PC-3 (cell line): ENCODE data around the gene TTC23. TPM values are rescaled to one million over a fixed set of nuclear protein-coding genes. Genes with fewer than 3 reads are reported as not detected.
A peak's percentile ranks its signal among the peaks of the same experiment; 100 is the strongest.

ENCODE experiments used
- ATAC-seq: fragments of 200-7000 bp; cut with Tn5 transposase; 2 replicates; pipeline ENCODE4 v1.9.1; 2020; ENCODE audit warnings: mild to moderate bottlenecking, moderate library complexity
- BruUV-seq: library from RNA; stranded (reverse); fragments of 400-500 nt; replicated peaks from 2 replicates; lab custom pipeline; 2021; lab: Mats Ljungman, UMichigan
- CTCF ChIA-PET: fragments of 300-600 bp; sonication (Branson Sonifier 250); formaldehyde crosslinking; loops from one replicate; lab custom pipeline; 2022; ENCODE audit warnings: antibody characterized with exemption; lab: Charles Lee
- POLR2A ChIA-PET: fragments of 300-600 bp; sonication (Branson Sonifier 250); formaldehyde crosslinking; loops from one replicate; lab custom pipeline; 2022; ENCODE audit warnings: antibody characterized with exemption; ENCODE audit not compliant: unreplicated experiment; lab: Charles Lee
- DNase-seq: peaks from one replicate; pipeline ENCODE4 v3.0.0-alpha.2; 2015
- H2AFZ ChIP-seq: fragments of 300-600 bp; sonication (generic); 2 replicates; pipeline ENCODE4 v1.6.0; 2016; ENCODE audit warnings: antibody characterized with exemption, low read length
- H3F3A ChIP-seq: fragments of 300-600 bp; sonication (generic); one replicate; pipeline ENCODE4 v1.6.0; 2017; ENCODE audit warnings: antibody characterized with exemption, low read length, control low read depth, mild to moderate bottlenecking; ENCODE audit not compliant: unreplicated experiment
- H3K27ac ChIP-seq: fragments of 300-600 bp; sonication (generic); 2 replicates; pipeline ENCODE4 v1.5.1; 2016; ENCODE audit warnings: mild to moderate bottlenecking, low read length
- H3K27me3 ChIP-seq: fragments of 300-600 bp; sonication (generic); 2 replicates; pipeline ENCODE4 v1.6.1; 2016; ENCODE audit warnings: low read length, mixed read lengths
- H3K36me3 ChIP-seq: fragments of 300-600 bp; sonication (generic); 2 replicates; pipeline ENCODE4 v1.6.1; 2016; ENCODE audit warnings: low read depth, mixed run types, low read length, mixed read lengths
- H3K4me1 ChIP-seq: fragments of 300-600 bp; sonication (generic); 2 replicates; pipeline ENCODE4 v1.5.1; 2016; ENCODE audit warnings: low read length; ENCODE audit not compliant: insufficient read depth
- H3K4me2 ChIP-seq: fragments of 300-600 bp; sonication (generic); 2 replicates; pipeline ENCODE4 v1.6.0; 2016; ENCODE audit warnings: low read length
- H3K4me3 ChIP-seq: fragments of 300-600 bp; sonication (generic); 2 replicates; pipeline ENCODE4 v1.5.1; 2016; ENCODE audit warnings: mild to moderate bottlenecking, low read length, mixed read lengths
- H3K79me2 ChIP-seq: fragments of 300-600 bp; sonication (generic); 2 replicates; pipeline ENCODE4 v1.6.1; 2017; ENCODE audit warnings: low read length, mixed read lengths
- H3K9ac ChIP-seq: fragments of 300-600 bp; sonication (generic); 2 replicates; pipeline ENCODE4 v1.6.0; 2016; ENCODE audit warnings: mild to moderate bottlenecking, low read length
- H3K9me2 ChIP-seq: fragments of 300-600 bp; sonication (generic); replicated peaks from 2 replicates; pipeline ENCODE4 v1.6.1; 2016; ENCODE audit warnings: mixed run types, low read length, mixed read lengths
- H3K9me3 ChIP-seq: fragments of 300-600 bp; sonication (generic); 2 replicates; pipeline ENCODE4 v1.6.1; 2016; ENCODE audit warnings: low read length, mixed read lengths
- H4K20me1 ChIP-seq: fragments of 300-600 bp; sonication (generic); 2 replicates; pipeline ENCODE4 v1.6.1; 2016; ENCODE audit warnings: low read length, mixed read lengths
- CTCF ChIP-seq: fragments of 300-600 bp; sonication (generic); conservative IDR thresholded peaks from 2 replicates; pipeline ENCODE4 v1.5.1; 2017; ENCODE audit warnings: antibody characterized with exemption, low read depth, mild to moderate bottlenecking, low read length
- EZH2 ChIP-seq: fragments of 300-600 bp; sonication (generic); IDR thresholded peaks from one replicate; pipeline ENCODE4 v1.6.1; 2017; ENCODE audit warnings: antibody characterized with exemption, mild to moderate bottlenecking, low read length; ENCODE audit not compliant: unreplicated experiment
- EZH2phosphoT487 ChIP-seq: fragments of 300-600 bp; sonication (generic); IDR thresholded peaks from 2 replicates; pipeline ENCODE4 v1.6.1; 2018; ENCODE audit warnings: mild to moderate bottlenecking, antibody characterized with exemption, low read length, borderline replicate concordance
- intact Hi-C: fragments of 100-400 bp; cut with micrococcal nuclease; formaldehyde crosslinking; loops from 2 replicates; pipeline ENCODE4 v1.9.0; 2023
- total RNA-seq: library from RNA; depleted of rRNA; stranded (reverse); fragments of >200 nt; gene quantifications from 2 replicates; pipeline ENCODE4 v1.2.3, GENCODE V29; 2014

The TTC23 gene
- total RNA-seq, 1 experiment from 2014 or later, result 10.4 TPM

- Histone ChIP-seq H2AFZ (no peak overlapping the region), H3K4me3 (no peak overlapping the region), H4K20me1 (no peaks in the 10 kb centered on the region), H3K4me1 (peaks cover 18% of the 10 kb centered on the region), H3K27ac (no peak overlapping the region), H3K9ac (no peak overlapping the region), H3F3A (no peaks in the 10 kb centered on the region), H3K36me3 (no peaks in the 10 kb centered on the region), H3K27me3 (no peaks in the 10 kb centered on the region), H3K9me2 (no peaks in the 10 kb centered on the region), H3K79me2 (peaks cover 43% of the 10 kb centered on the region), H3K4me2 (0 out of 2 replicates have a peak overlapping the region, but pooled peaks have one; percentile 6), H3K9me3 (no peaks in the 10 kb centered on the region)
- CTCF ChIA-PET, result no interaction called here
- POLR2A ChIA-PET, result no interaction called here
- no TSS peak for BruUV-seq
- DNase-seq (no peak), ATAC-seq (no peak)
- TF ChIP-seq EZH2 (no peak), EZH2phosphoT487 (no peak), CTCF (no peak)
- intact Hi-C loops, result no loop called here
Observed at GRCh38 chr15:99247062-99247461, 2.3 kb downstream of the TTC23 start.

GRCh38 chr15:99244306-99244705, 5.1 kb downstream of the TTC23 start:
- H3K27me3 ChIP-seq, result no peaks in the 10 kb centered on the region
- no peak overlapping the region for H3K4me3 ChIP-seq
- H3F3A ChIP-seq, result no peaks in the 10 kb centered on the region
- no peak for DNase-seq
- no peak for TF ChIP-seq EZH2phosphoT487
- no peak for TF ChIP-seq EZH2
- TF ChIP-seq CTCF, result no peak
- H3K36me3 ChIP-seq, result no peaks in the 10 kb centered on the region
- no peak overlapping the region for H2AFZ ChIP-seq
- no peaks in the 10 kb centered on the region for H3K9me3 ChIP-seq
- no peak overlapping the region for H3K4me2 ChIP-seq
- BruUV-seq, result no TSS peak
- intact Hi-C loops, result no loop called here
- no peaks in the 10 kb centered on the region for H4K20me1 ChIP-seq
- no peaks in the 10 kb centered on the region for H3K9me2 ChIP-seq
- no peak overlapping the region for H3K9ac ChIP-seq
- ATAC-seq, result no peak
- ChIA-PET CTCF (no interaction called here), POLR2A (interaction anchor here (0.6 kb wide), 1 partner anchor 66 kb away, joined by 3 read pairs; no protein-coding TSS in a partner anchor)
- H3K79me2 ChIP-seq, result peaks cover 37% of the 10 kb centered on the region
- H3K4me1 ChIP-seq, result peaks cover 7% of the 10 kb centered on the region
- H3K27ac ChIP-seq, result no peak overlapping the region

GRCh38 chr15:99241752-99242151, 7.6 kb downstream of the TTC23 start:
- DNase-seq (no peak), ATAC-seq (no peak)
- H3K27me3 ChIP-seq, result no peaks in the 10 kb centered on the region
- no peak overlapping the region for H3K9ac ChIP-seq
- CTCF ChIA-PET, result no interaction called here
- H3K9me3 ChIP-seq, result no peaks in the 10 kb centered on the region
- no peak overlapping the region for H3K4me3 ChIP-seq
- BruUV-seq, result no TSS peak
- no peak overlapping the region for H3K27ac ChIP-seq
- H4K20me1 ChIP-seq, result no peaks in the 10 kb centered on the region
- H3K9me2 ChIP-seq, result no peaks in the 10 kb centered on the region
- H3F3A ChIP-seq, result no peaks in the 10 kb centered on the region
- H2AFZ ChIP-seq, result no peak overlapping the region
- intact Hi-C loops, result no loop called here
- no peak overlapping the region for H3K4me2 ChIP-seq
- no peaks in the 10 kb centered on the region for H3K36me3 ChIP-seq
- POLR2A ChIA-PET, result no interaction called here
- peaks cover 10% of the 10 kb centered on the region for H3K4me1 ChIP-seq
- peaks cover 12% of the 10 kb centered on the region for H3K79me2 ChIP-seq
- TF ChIP-seq EZH2 (no peak), CTCF (no peak), EZH2phosphoT487 (no peak)
